Stimulated activated CD8-positive, alpha-beta memory T cell treated with anti-CD3 and anti-CD28 coated beads, Interleukin-12 subunit alpha, Interleukin-12 subunit beta, amount 100 ng/mL, for 4 hours (primary cell): ENCODE data around the gene LARP4B.

Experiments
- DNase-seq: peaks from one replicate; pipeline ENCODE4 v3.0.0-alpha.2; 2020; ENCODE audit warnings: low read depth

The LARP4B gene

DNA sequence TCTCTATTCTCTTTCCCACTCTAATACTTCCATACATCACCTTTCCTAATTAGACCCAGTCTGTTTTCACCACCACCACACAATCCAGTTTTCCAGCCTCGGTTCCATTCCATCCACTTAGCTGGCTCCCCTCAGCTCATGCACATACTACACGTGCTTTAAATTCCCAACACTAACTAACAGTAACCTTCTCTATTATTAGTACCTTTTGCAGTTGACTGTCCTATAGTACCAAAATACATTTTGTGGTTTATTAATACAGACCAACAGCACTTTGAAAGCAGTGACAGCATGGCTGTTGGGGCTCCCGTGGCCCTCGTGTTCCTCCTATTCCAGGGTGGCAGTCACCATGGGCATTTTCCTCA, 64.9 kb downstream of the LARP4B start:
- DNase-seq: no peak

DNA sequence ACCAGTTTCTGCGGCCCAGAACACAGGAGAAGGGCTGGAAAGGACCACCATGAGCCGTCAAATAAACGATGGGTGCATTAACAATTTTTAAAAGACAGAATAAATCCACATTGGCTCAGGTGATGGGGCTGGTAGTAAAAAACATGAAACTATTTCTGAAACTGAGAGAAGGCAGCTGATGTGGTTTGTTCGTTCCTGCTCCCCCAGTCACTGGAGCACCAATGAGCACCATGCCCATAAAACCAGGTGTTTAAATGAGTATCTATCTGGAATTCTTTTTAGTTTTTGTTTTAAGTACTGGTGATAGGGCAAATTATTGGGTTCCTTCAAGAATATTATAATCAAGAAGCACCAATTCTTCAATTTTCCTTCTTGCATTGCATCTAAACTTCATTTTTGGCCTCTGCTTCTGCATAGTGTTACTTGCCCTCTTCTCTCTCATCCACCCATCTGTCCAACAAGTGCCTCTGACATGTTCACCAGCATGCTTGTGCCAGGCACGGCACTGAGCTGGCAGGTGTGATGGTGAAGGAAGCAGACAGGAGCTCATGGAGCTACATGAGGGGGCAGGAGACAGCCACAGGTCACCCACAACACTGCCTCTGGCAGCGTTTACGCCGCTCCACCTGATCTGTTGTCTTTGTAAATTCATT, 65.5 kb downstream of the LARP4B start:
- no peak for DNase-seq

DNA sequence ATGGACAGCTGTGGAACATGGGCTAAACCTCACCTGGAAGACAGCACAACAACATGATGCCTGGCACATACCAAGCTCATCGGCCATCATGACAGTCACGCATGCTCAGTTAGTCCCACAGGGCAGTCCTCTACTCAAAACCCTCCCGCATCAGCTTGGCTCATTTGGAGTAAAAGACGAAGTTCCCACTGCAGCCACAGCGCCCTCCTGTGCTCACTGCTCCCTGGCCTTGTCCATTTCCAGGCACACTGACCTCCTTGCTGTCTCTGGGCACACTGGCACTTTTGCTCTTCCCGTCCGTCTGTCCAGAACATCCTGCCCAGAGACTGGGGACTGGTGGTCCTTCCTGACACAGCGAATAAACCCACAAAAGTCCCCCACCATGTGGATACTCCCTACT, 66.2 kb downstream of the LARP4B start:
- no peak for DNase-seq

DNA sequence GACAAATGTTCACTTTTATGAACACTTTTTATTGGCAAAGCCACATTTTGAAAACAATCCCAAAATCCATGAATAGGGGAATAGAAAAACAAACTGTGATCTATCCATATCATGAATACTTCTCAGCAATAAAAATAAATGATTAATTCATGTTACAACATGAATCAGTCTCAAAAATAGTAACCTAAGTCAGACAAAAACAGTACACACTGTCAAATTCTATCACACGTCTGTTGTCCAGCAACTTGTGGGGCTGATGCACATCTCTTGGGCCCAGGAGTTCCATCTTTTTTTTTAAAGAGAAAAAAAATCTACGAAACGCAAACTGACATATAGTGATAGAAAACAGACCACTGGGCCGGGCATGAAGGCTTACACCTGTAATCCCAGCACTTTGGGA, 71.0 kb downstream of the LARP4B start:
- no peak for DNase-seq

DNA sequence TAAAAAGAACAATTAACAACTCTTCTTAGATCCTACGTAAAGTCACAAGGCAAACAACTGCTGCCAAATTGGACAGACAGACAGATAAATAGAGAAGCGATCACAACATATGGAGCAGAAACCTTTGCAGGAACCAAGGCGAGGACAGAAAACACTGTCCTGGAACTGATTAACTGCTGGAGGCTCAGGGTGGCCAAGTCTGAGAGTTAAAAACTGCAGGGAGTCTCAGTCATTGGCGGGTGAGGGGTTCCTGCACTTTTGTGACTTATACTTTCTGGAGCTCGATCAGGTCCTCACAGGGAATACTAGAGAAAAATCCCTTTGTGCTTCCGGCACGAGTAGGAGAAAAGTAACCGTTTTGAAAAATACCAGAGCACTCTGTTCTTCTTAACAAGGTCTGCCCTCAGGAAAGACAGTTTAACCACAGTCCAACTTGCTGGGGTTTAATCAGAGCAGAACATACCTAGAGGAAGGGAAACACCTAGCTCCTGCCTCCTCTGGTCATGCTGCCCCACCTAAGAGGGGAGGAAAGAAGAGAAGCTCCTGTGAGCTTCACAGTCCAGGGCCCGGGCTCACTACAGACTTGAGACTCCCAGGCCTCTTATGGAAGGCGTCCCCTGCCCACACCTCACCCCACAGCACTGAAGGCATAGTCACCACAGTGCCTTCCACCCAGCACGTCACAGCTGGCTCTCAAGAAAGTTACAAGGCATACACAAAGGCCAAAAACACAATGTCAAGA, 74.9 kb downstream of the LARP4B start:
- no peak for DNase-seq

DNA sequence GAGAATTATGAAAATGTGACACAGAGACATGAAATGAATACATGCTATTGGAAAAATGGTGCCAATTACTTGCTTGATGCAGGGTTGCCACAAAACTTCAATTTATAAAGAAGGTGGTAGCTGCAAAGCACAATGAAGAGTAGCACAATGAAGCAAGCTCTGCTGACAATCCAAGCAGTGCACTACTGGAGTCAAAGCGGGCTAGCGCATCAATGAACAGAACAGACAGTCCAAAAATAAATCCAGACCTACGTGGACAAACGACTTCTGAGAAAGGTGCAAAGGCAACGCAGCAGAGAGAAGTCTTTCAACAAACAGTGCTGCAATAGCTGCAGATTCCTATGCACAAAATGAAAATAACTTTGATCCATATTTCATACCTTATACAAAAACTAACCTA, 75.8 kb downstream of the LARP4B start:
- no peak for DNase-seq

DNA sequence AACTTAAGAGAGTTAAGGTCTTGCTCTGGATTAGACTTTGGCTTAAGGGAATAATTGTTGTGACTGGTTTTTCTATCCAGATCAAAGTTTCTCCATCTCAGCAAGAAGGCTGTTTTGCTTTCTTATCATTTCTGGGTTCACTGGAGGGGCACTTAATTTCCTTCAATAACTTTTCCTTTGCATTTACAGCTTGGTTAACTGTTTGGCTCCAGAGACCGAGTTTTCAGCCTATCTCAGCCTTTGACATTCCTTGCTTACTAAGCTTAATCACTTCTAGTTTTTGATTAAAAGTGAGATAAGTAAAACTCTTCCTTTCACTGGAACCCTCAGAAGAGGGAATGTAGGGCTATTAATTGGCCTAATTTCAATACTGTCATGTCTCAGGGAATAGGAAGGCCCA, 76.4 kb downstream of the LARP4B start:
- no peak for DNase-seq

DNA sequence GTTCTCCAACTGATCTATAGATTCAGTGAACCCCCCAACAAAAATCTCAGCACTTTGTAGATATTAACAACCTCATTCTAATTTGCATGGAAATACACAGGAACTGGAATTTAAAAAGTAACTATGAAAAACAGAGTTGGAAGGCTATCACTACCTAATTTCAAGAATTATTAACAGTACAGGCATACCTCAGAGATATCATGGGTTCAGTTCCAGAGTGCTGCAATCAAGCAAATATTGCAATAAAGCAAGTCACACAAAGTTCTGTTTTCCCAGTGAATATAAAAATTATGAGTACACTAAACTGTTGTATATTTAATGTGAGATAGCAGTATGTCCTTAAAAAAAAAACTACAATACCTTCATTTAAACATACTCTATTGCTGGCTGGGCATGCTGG, 78.5 kb downstream of the LARP4B start:
- DNase-seq: no peak

DNA sequence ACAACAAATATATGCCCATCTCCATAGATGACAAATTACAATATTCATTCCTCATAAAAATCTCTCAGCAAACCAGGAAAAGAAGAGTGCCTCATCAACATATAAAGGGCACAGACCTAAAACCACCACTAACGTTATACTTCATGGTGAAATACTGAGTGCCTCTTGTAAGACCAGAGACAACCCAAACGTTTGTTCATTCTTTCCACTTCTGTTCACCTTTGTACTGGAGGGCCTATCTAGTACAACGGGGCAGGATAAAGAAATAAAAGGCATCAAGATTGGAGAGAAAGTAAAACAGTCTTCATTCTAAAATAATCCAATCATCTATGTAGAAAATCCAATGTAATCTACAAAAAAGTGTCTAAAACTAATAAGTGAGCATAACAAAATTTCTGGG, 79.1 kb downstream of the LARP4B start:
- no peak for DNase-seq

DNA sequence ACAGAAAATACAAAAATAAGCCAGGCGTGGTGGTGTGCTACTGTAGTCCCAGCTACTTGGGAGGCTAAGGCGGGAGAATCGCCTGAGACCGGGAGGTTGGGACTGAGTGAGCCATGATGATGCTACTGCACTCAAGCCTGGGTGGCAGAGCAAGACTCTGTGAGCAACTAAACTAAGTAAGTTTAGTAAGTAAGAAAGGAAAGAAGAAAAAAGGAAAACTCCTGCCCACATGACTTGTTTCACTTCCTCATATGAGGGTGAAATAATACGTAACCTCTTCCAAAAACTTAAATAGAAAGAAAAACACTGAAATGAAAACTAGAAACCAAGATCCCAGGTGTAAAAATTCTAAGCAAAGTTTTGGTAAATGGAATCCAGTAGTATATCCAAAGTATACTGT, 79.6 kb downstream of the LARP4B start:
- no peak for DNase-seq

DNA sequence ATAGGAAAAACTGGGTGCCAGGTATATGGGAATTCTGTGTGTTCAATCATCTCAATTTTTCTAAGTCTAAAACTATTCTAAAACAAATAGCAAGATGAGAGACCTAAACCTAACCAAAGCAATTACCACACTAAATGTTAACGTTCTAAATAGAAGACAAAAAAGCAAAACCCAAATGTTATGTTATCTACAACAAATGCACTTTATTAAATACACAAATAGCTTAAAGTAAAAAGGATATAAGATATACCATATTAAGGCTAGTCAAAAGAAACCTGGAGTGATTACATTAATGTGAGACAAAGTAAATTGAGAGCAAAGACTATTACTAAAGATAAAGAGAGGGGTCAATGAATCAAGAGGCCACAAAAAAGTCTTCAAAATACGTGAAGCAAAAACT, 81.4 kb downstream of the LARP4B start:
- DNase-seq: no peak

DNA sequence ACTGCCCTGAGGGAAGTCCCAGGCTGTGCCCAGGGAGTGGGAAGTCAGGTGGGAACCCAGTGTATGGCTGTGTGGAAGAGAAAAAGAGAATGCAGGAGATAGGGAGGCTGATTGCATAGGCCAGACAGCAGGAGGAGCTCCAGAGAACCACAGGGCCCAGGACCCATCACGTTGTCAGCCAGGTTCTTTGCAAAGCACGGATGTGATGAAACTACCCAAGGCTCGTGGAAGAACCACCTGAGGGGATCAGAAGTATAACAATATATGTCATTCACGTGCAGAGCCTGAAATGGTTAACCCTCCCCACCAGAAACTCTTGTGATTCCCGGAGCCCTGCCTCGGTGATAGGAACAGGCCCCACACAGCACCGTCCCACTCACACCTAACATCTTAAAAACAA, 83.6 kb downstream of the LARP4B start:
- no peak for DNase-seq

DNA sequence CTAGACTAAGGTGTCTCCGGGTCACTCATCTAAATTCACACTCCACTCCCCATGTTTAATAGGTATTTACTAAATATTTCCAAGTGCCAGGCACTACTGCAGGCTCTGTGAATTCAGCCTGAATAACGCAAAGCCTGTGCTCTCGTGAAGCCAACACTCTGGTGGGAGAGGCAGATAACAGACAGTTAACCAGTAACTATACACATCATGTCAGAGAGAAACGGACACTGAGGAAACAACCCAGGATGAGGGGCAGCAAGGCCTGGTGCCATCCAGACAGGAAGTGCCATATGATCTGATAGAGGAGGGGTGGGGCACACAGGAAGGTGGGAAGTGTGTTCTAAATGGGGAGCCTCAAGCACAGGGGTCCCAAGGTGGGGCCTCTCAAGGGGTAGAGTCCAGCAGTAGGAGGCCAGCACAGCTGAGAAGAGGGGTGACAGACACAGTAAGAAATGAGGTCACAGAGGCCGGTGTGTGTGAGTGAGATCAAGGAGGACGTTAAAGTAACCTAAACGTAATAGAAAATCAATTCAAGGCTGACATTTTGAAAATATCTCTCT, 85.3 kb downstream of the LARP4B start:
- DNase-seq: no peak

DNA sequence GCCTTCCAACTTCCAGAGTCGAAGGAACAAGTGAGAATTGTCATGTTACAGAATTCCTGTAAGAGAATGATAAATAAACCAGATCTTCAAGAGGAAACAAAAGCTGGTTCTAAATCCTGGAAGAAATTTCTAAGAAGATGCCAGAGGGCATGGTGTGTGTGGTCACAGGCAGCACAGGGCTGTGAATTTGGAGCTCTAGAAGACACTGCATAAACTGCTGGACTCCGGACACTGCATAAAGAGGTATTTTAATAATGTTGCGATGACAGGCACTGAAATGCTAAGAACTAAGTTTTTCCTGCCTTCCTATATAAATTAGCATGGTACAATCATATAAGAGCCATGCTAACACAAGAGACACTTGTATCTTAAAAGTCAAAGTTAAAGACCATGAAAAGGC, 86.0 kb downstream of the LARP4B start:
- no peak for DNase-seq

DNA sequence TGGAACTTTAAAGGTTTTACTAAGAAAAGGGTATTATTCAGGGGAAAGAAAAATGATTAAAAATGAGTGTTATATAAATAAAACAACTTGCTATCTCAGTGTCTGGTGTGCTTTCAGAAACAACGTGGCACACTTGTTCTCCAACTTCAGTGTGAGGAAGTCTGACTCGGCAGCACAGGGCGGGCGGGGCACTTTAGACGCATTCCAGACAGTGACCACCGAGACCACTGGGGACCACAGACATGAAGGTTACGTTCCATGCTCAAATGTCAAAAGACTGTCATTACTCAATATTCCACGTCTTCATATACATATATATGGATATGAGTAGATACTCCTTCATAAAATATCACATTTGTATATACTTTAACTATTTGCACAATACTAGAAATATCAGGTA, 87.0 kb downstream of the LARP4B start:
- no peak for DNase-seq

DNA sequence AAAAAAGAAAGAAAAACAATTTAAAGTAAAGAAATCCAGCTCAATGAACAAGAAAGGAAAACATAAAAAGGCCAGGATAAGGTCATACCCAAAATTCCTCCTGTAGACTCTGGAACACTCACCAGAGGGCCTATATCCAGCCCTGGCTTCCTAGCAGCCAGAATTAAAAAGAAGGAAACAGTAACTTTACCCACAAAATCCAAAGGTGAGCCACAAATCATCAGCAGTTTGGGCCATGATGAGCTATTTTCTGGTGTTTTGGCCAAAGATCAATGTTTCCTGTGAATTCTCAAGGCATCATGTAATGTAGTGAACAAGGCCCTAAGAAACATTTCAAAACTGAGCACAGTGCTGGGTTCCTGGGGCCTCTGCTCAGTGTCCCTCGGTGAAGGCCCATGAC, 87.8 kb downstream of the LARP4B start:
- no peak for DNase-seq

DNA sequence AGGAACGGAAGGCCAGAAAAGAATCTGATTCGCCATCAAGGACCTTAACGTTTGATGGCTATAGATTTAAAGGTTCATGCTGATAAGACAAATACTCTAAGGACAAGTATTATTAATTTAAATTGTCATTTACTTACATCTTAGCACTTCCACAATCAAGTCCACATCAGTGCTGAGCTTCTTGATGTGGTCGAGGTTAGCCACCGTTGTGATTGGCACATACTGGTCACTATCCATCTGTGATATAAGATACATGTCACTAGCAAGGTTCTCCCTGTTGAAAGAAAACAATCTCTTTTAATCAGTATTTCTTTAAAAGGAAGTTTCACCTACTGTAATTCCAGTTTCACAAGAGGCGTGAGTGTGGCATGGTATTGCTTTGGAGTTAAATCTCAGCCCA, 88.7 kb downstream of the LARP4B start:
- no peak for DNase-seq

DNA sequence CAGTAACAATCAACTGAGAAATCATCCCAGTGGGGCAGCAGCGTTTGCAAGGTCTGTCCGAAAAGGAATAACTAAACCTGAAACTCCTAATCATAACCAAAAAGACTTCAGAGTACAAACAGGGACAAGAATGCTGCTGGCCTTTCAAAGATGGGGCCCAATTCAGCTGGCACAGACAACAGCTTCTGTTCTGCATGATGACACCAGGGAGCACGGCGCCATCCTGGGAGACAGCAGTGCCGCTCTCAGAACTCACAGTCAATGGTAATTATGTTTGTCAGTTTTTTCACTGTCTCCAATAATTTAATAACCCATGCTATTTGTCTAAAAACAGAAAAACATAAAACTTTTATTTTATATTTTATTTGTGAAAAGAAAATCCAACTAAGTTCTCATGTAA, 90.0 kb downstream of the LARP4B start:
- DNase-seq: no peak

DNA sequence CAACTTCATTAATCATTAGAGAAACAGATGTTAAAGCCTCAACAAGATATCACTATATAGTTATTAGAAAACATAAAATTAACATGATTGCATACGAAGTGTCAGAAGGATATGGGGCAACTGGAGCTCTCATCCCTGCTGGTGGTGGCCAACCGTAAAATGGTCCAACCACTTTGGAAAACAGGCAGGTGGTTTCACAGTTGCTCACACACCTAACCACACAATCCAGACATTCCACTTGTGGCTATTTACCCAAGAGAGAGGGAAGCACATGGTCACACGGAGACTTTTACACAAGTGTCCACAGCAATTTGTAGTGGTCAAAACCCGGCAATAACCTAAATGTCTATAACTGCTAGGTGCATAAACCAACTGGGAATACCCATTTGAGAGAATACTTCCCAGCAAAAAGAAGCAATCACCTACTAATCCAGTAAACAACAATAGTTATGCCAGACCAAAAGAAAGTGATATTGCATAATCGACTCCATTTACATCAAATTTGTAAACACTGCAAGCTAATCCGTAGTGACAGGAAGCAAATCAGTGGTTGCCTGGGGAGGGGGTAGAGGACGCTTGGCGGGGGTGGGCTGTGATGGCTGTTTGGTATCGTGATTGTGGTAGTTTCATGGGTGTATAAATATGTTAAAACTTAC, 91.8 kb downstream of the LARP4B start:
- DNase-seq: no peak

DNA sequence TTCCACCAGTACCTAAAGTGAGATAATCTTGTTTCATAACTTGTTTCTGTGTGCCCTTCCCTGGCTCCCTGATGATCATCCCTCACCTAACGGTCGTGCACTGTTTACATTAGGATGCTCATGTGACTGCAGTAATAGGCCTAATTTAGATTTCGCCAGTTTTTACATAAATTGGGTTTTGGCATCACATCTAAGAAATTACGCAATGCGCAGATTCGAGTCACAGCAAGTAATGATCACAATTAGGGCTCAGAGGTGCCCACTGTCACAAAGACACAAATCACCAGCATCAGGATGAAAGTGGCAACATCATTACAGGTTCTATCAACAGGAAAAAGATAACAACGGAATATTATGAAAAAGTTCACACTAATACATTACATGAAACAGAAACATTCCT, 94.7 kb downstream of the LARP4B start:
- no peak for DNase-seq

DNA sequence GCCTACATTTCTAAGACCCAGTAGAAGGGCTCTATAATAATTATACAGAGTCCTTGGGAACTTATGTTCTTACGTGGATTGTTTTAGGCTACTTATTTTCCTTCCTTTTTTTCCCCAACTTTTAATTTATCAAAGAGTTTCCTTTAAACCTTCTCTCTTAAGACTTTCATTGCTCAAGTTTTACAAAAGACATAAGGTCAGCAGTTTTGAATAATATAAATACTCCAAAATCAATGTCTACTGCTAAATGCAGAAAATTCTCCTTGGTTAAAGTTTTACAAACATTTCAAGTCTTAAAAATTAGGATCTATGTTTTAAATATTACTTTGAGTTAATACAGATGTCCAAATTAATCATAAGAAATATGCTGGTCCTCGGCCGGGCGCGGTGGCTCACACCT, 97.0 kb downstream of the LARP4B start:
- DNase-seq: no peak

DNA sequence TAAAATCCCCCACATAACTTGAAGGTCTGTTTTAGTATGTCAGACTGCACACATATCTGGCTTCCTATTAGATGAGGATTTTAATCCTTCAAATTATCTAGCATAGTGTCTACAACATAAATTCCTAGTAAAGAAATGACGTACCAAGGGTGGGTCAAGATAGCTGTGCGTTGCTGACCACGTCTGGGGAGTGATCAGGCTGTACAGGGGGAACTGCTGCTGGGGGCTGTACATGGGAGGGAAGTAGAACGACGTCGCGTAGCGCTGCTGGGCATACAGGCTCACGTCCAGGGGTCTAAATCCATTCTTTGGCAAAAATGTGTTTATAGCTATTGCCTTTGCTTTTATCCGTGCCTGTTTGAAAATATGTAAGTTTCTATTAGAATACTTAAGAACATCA, 102.3 kb downstream of the LARP4B start:
- no peak for DNase-seq

DNA sequence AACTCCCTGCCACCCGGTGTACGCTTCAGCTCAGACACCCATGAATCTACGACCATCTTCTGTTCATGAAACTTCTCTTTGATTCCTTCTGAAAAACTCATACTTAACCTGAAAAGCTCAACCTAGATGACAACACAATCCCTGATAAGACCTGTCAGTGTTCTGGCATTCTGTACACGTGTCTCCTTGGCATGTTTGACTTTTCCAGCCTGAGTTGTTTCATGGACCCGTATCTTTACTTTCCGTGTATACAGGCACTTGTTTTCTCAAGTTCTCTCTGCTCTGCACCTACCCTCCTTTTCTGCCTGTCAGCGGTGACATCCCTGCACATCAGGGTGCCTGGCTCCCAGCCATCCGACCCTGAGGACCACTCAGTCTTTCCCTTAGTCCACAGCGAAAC, 103.3 kb downstream of the LARP4B start:
- no peak for DNase-seq
